ENCODE data around the gene ARL5C.
"Not testable (repeated sequence)": the region's sequence is repeated elsewhere in the genome, so short reads cannot be mapped to it uniquely, and the experiment has no call there.

- TF ChIP-seq, protein P1, sequence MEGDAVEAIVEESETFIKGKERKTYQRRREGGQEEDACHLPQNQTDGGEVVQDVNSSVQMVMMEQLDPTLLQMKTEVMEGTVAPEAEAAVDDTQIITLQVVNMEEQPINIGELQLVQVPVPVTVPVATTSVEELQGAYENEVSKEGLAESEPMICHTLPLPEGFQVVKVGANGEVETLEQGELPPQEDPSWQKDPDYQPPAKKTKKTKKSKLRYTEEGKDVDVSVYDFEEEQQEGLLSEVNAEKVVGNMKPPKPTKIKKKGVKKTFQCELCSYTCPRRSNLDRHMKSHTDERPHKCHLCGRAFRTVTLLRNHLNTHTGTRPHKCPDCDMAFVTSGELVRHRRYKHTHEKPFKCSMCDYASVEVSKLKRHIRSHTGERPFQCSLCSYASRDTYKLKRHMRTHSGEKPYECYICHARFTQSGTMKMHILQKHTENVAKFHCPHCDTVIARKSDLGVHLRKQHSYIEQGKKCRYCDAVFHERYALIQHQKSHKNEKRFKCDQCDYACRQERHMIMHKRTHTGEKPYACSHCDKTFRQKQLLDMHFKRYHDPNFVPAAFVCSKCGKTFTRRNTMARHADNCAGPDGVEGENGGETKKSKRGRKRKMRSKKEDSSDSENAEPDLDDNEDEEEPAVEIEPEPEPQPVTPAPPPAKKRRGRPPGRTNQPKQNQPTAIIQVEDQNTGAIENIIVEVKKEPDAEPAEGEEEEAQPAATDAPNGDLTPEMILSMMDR (IDR thresholded peaks at IDR 0.05; ENCODE audit: insufficient read depth, low read depth, low read length), result not testable (repeated sequence)
- not testable (repeated sequence) for TF ChIP-seq EZH2 (IDR thresholded peaks at IDR 0.05; ENCODE audit: insufficient read depth, low read length)
These were observed 36.4 kb downstream of the ARL5C start for GRCh38 chr17:39129544-39129943.
